Tibial nerve (tissue), 3 donors: Measurements from ENCODE around the gene SCN4B.

Experiments
- CTCF ChIP-seq, 5 experiments: fragments of 200-600 bp in 3 of 5; fragments of 450-650 bp in 2 of 5; sonication (generic) in 3 of 5; IDR thresholded peaks; one replicate each; pipeline ENCODE4 v1.5.1; 2016 to 2019; ENCODE audit warnings: antibody characterized with exemption in 5 of 5, mild to moderate bottlenecking in 3 of 5, moderate library complexity in 2 of 5
- POLR2A ChIP-seq, 2 donors: fragments of 450-650 bp; IDR thresholded peaks; one replicate each; pipeline ENCODE4 v1.6.1; 2017; ENCODE audit warnings: antibody characterized with exemption in 2 of 2, mild to moderate bottlenecking in 2 of 2, moderate library complexity in 2 of 2

- no peak for TF ChIP-seq CTCF (IDR thresholded peaks at IDR 0.05)
- no peak for TF ChIP-seq POLR2A (IDR thresholded peaks at IDR 0.05)
These were observed 48.5 kb upstream of the SCN4B start for GRCh38 chr11:118200901-118201680.
